ENCODE results near the gene SKIL.

SKIL gene

DNA sequence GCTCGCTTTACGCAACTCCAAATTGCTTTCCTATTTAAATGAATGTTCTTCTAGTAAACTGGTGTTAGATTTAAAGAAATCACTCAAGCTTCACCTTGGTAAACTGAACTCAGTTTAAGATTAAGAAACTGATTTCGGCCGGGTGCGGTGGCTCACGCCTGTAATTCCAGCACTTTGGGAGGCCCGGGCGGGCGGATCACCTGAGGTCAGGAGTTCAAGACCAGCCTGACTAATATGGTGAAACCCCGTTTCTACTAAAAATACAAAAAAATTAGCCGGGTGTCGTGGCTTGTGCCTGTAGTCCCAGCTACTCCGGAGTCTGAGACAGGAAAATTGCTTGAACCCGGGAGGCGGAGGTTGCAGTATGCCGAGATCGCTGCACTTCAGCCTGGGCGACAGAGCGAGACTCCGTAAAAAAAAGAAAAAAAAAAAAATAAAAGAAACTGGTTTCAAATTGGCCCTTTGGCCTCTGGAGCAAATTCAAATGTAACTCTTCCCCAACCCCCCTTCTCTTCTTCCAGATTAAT, 1.7 kb downstream of the SKIL start:
- Mint-ChIP-seq H3K36me3 (ENCODE audit: low read depth) (peaks cover 33% of the 10 kb centered on the region), H3K9me3 (peaks cover 5% of the 10 kb centered on the region), H3K4me1 (peaks cover 54% of the 10 kb centered on the region), H3K27me3 (no peaks in the 10 kb centered on the region), H3K27ac (no peak overlapping the region), H3K4me3 (peak overlapping the region; percentile 81)
- no peak for DNase-seq
- no peak for ATAC-seq

GRCh38 chr3:170360466-170360865, 3.0 kb downstream of the SKIL start:
- peaks cover 5% of the 10 kb centered on the region for H3K9me3 Mint-ChIP-seq
- H3K27ac Mint-ChIP-seq: no peak overlapping the region
- H3K4me3 Mint-ChIP-seq: no peak overlapping the region
- H3K27me3 Mint-ChIP-seq: no peaks in the 10 kb centered on the region
- ATAC-seq (no peak), DNase-seq (no peak)
- H3K36me3 Mint-ChIP-seq (ENCODE audit: low read depth): peaks cover 41% of the 10 kb centered on the region
- peaks cover 59% of the 10 kb centered on the region for H3K4me1 Mint-ChIP-seq

GRCh38 chr3:170360916-170361315, 3.4 kb downstream of the SKIL start:
- H3K27ac Mint-ChIP-seq: no peak overlapping the region
- H3K4me3 Mint-ChIP-seq: no peak overlapping the region
- ATAC-seq (no peak), DNase-seq (no peak)
- peaks cover 41% of the 10 kb centered on the region for H3K36me3 Mint-ChIP-seq (ENCODE audit: low read depth)
- no peaks in the 10 kb centered on the region for H3K27me3 Mint-ChIP-seq
- peaks cover 5% of the 10 kb centered on the region for H3K9me3 Mint-ChIP-seq
- peaks cover 56% of the 10 kb centered on the region for H3K4me1 Mint-ChIP-seq

DNA sequence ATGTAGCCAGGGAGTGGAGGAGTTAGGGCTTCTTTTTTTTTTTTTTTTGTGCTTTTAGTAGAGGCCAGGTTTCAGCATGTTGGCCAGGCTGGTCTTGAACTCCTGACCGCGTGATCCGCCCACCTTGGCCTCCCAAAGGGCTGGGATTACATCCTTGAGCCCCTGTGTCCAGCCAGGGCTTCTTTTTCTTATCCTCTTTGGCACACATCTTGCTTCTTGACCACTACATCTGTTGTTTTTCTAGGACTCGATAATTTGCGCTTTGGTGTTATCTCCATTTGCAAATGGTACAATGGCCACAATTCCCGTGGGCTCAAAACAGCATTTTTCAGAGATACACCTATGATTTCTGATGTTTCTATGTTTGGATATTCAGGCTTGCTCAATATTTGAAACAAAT, 4.2 kb downstream of the SKIL start:
- Mint-ChIP-seq H3K4me3 (no peak overlapping the region), H3K9me3 (peaks cover 5% of the 10 kb centered on the region), H3K4me1 (peaks cover 50% of the 10 kb centered on the region), H3K27me3 (no peaks in the 10 kb centered on the region), H3K36me3 (ENCODE audit: low read depth) (peaks cover 41% of the 10 kb centered on the region), H3K27ac (no peak overlapping the region)
- ATAC-seq: no peak
- DNase-seq: no peak

DNA sequence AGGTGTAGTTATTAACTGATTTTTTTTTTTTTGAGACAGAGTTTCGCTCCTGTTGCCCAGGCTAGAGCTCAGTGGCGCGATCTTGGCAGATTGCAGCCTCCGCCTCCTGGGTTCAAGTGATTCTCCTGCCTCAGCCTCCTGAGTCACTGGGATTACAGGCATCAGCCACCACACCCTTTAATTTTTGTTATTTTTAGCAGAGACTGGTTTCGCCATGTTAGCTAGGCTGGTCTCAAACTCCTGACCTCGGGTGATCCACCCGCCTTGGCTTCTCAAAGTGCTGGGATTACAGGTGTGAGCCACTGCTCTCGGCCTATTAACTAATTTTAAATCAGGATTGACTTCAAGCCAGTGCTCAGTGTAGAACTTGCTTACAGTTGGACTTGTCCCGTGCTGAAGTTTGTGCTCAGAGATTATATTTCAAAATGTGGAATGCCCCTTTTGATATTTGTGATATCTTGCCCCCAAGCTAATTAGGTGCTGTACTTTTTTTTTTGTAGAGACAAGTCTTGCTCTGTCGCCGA, 6.0 kb downstream of the SKIL start:
- Mint-ChIP-seq H3K27me3 (no peaks in the 10 kb centered on the region), H3K27ac (no peak overlapping the region), H3K4me1 (peaks cover 49% of the 10 kb centered on the region), H3K36me3 (ENCODE audit: low read depth) (peaks cover 38% of the 10 kb centered on the region), H3K9me3 (peaks cover 5% of the 10 kb centered on the region), H3K4me3 (no peak overlapping the region)
- DNase-seq (no peak), ATAC-seq (no peak)

DNA sequence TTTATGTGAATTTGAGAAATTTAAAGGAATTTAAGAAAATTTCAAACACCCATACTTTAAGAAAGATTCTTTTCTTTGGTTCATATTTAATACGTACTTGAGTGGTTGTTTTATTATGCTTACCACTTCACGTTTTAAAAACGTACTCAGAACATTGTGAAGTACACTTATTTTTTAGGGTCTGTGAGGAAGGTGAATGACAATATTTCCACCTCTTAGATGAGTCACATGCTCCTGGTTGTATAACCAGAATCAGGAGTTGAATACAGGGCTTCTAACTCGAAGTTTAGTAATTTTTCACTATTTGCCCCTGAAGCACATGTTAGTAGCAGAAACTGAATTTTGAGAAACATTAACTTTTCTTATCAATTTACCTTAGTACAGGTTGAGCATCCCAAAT, 7.5 kb downstream of the SKIL start:
- no peak for DNase-seq

GRCh38 chr3:170367797-170368196, 10.3 kb downstream of the SKIL start:
- Mint-ChIP-seq H3K27ac (no peak overlapping the region), H3K4me1 (peaks cover 29% of the 10 kb centered on the region), H3K27me3 (no peaks in the 10 kb centered on the region), H3K36me3 (ENCODE audit: low read depth) (peaks cover 21% of the 10 kb centered on the region), H3K4me3 (no peak overlapping the region), H3K9me3 (no peaks in the 10 kb centered on the region)
- ATAC-seq: no peak
- no peak for DNase-seq

More for the DNA sequence above, 7.5 kb downstream of the SKIL start:
- Mint-ChIP-seq H3K4me1 (peaks cover 43% of the 10 kb centered on the region), H3K9me3 (peaks cover 5% of the 10 kb centered on the region), H3K27me3 (no peaks in the 10 kb centered on the region), H3K27ac (no peak overlapping the region), H3K36me3 (ENCODE audit: low read depth) (peaks cover 34% of the 10 kb centered on the region), H3K4me3 (no peak overlapping the region)
- ATAC-seq: no peak

- peaks cover 23% of the 10 kb centered on the region for H3K4me1 Mint-ChIP-seq
- ATAC-seq (no peak), DNase-seq (no peak)
- H3K36me3 Mint-ChIP-seq (ENCODE audit: low read depth): peaks cover 16% of the 10 kb centered on the region
- no peaks in the 10 kb centered on the region for H3K27me3 Mint-ChIP-seq
- H3K4me3 Mint-ChIP-seq: no peak overlapping the region
- no peak overlapping the region for H3K27ac Mint-ChIP-seq
- no peaks in the 10 kb centered on the region for H3K9me3 Mint-ChIP-seq
Observed at GRCh38 chr3:170368921-170369320, 11.4 kb downstream of the SKIL start.

- Mint-ChIP-seq H3K27ac (no peak overlapping the region), H3K4me3 (no peak overlapping the region), H3K27me3 (no peaks in the 10 kb centered on the region), H3K9me3 (no peaks in the 10 kb centered on the region), H3K36me3 (ENCODE audit: low read depth) (peaks cover 7% of the 10 kb centered on the region), H3K4me1 (peaks cover 16% of the 10 kb centered on the region)
- DNase-seq (no peak), ATAC-seq (no peak)
Observed at GRCh38 chr3:170372190-170372879, 14.8 kb downstream of the SKIL start.

- ATAC-seq (no peak), DNase-seq (no peak)
- H3K4me1 Mint-ChIP-seq: peaks cover 2% of the 10 kb centered on the region
- H3K27me3 Mint-ChIP-seq: no peaks in the 10 kb centered on the region
- H3K4me3 Mint-ChIP-seq: no peak overlapping the region
- H3K27ac Mint-ChIP-seq: no peak overlapping the region
- H3K9me3 Mint-ChIP-seq: peaks cover 4% of the 10 kb centered on the region
- peaks cover 44% of the 10 kb centered on the region for H3K36me3 Mint-ChIP-seq (ENCODE audit: low read depth)
Observed at GRCh38 chr3:170383567-170383966, 26.1 kb downstream of the SKIL start.

- no peaks in the 10 kb centered on the region for H3K27me3 Mint-ChIP-seq
- peaks cover 4% of the 10 kb centered on the region for H3K9me3 Mint-ChIP-seq
- H3K27ac Mint-ChIP-seq: no peak overlapping the region
- H3K4me3 Mint-ChIP-seq: no peak overlapping the region
- peaks cover 2% of the 10 kb centered on the region for H3K4me1 Mint-ChIP-seq
- ATAC-seq (no peak), DNase-seq (no peak)
- H3K36me3 Mint-ChIP-seq (ENCODE audit: low read depth): peaks cover 46% of the 10 kb centered on the region
Observed at GRCh38 chr3:170386468-170386867, 29.0 kb downstream of the SKIL start.

GRCh38 chr3:170387950-170388349, 30.4 kb downstream of the SKIL start:
- Mint-ChIP-seq H3K36me3 (ENCODE audit: low read depth) (peaks cover 49% of the 10 kb centered on the region), H3K27me3 (no peaks in the 10 kb centered on the region), H3K4me3 (no peak overlapping the region), H3K27ac (no peak overlapping the region), H3K4me1 (peaks cover 2% of the 10 kb centered on the region), H3K9me3 (peaks cover 4% of the 10 kb centered on the region)
- DNase-seq (no peak), ATAC-seq (no peak)

- DNase-seq (no peak), ATAC-seq (no peak)
- Mint-ChIP-seq H3K36me3 (ENCODE audit: low read depth) (peaks cover 34% of the 10 kb centered on the region), H3K27me3 (no peaks in the 10 kb centered on the region), H3K27ac (no peak overlapping the region), H3K4me1 (no peaks in the 10 kb centered on the region), H3K9me3 (peaks cover 4% of the 10 kb centered on the region), H3K4me3 (no peak overlapping the region)
Observed at GRCh38 chr3:170391108-170391507, 33.6 kb downstream of the SKIL start.

GRCh38 chr3:170397685-170398084, 40.2 kb downstream of the SKIL start:
- no peaks in the 10 kb centered on the region for H3K36me3 Mint-ChIP-seq (ENCODE audit: low read depth)
- DNase-seq (no peak), ATAC-seq (no peak)
- H3K4me3 Mint-ChIP-seq: no peak overlapping the region
- H3K27me3 Mint-ChIP-seq: no peaks in the 10 kb centered on the region
- no peak overlapping the region for H3K27ac Mint-ChIP-seq
- no peaks in the 10 kb centered on the region for H3K4me1 Mint-ChIP-seq
- no peaks in the 10 kb centered on the region for H3K9me3 Mint-ChIP-seq

DNA sequence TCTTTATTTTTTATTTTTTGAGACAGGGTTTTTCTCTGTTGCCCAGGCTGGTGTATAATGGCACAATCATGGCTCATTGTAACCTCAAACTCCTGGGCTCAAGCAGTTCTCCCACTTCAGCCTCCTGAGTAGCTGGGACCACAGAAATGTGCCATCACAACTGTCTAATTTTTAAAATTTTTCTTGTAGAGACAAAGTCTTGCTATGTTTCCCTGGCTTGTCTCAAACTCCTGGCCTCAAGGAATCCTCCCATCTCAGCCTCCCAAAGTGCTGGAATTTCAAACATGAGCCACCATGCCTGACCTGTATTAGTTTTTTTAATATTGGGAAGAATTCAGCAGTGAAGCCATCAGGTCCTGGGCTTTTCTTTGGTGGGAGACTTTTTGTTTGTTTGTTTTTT, 47.6 kb downstream of the SKIL start:
- H3K4me1 Mint-ChIP-seq: no peaks in the 10 kb centered on the region
- H3K4me3 Mint-ChIP-seq: no peak overlapping the region
- H3K27ac Mint-ChIP-seq: no peak overlapping the region
- DNase-seq (no peak), ATAC-seq (no peak)
- H3K27me3 Mint-ChIP-seq: no peaks in the 10 kb centered on the region
- H3K9me3 Mint-ChIP-seq: no peaks in the 10 kb centered on the region
- H3K36me3 Mint-ChIP-seq (ENCODE audit: low read depth): no peaks in the 10 kb centered on the region
